ENCODE results near the gene CPEB4. TPM values are rescaled to one million over a fixed set of nuclear protein-coding genes. Genes with fewer than 3 reads are reported as not detected.

The CPEB4 gene
- total and polyA plus RNA-seq, 9 of the 15 experiments (the other 6 are each of a cell fraction or from before 2014, with no cell fraction given) = 7.4 to 21.3 (median 12.4) TPM

DNA sequence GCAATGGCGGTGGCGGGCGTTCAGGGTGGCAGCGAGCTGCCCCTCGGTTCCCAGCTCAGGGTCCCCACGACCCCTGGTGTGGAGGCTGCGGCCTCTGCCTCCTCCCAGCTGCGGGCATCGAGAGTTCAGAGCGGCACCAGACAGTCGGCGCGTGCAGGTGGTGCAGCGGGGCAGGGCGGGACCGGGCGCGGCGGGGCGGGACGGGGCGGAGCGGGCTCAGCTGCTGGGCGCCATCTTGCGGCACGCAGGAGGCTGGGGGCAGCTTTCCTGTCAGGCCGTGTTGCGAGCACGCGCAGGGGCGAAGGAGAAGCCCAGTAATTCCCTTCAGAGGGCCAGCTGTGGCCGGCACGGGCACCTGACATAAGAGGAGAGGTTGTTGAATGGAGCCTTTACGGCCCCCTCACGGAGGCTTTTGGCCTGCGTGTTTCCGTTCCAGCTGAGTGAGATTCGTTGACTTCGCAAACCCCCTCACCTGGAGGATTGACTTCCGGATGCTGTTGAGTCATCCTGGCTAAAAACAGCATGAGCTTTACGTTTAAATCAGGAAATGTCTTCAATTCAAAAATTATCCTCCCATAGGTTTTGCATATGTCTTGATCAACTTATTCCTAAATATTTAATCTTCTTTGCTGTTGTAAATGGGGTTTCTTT is 101.4 kb downstream of the CPEB4 start (continued):
- TF ChIP-seq, protein P1, sequence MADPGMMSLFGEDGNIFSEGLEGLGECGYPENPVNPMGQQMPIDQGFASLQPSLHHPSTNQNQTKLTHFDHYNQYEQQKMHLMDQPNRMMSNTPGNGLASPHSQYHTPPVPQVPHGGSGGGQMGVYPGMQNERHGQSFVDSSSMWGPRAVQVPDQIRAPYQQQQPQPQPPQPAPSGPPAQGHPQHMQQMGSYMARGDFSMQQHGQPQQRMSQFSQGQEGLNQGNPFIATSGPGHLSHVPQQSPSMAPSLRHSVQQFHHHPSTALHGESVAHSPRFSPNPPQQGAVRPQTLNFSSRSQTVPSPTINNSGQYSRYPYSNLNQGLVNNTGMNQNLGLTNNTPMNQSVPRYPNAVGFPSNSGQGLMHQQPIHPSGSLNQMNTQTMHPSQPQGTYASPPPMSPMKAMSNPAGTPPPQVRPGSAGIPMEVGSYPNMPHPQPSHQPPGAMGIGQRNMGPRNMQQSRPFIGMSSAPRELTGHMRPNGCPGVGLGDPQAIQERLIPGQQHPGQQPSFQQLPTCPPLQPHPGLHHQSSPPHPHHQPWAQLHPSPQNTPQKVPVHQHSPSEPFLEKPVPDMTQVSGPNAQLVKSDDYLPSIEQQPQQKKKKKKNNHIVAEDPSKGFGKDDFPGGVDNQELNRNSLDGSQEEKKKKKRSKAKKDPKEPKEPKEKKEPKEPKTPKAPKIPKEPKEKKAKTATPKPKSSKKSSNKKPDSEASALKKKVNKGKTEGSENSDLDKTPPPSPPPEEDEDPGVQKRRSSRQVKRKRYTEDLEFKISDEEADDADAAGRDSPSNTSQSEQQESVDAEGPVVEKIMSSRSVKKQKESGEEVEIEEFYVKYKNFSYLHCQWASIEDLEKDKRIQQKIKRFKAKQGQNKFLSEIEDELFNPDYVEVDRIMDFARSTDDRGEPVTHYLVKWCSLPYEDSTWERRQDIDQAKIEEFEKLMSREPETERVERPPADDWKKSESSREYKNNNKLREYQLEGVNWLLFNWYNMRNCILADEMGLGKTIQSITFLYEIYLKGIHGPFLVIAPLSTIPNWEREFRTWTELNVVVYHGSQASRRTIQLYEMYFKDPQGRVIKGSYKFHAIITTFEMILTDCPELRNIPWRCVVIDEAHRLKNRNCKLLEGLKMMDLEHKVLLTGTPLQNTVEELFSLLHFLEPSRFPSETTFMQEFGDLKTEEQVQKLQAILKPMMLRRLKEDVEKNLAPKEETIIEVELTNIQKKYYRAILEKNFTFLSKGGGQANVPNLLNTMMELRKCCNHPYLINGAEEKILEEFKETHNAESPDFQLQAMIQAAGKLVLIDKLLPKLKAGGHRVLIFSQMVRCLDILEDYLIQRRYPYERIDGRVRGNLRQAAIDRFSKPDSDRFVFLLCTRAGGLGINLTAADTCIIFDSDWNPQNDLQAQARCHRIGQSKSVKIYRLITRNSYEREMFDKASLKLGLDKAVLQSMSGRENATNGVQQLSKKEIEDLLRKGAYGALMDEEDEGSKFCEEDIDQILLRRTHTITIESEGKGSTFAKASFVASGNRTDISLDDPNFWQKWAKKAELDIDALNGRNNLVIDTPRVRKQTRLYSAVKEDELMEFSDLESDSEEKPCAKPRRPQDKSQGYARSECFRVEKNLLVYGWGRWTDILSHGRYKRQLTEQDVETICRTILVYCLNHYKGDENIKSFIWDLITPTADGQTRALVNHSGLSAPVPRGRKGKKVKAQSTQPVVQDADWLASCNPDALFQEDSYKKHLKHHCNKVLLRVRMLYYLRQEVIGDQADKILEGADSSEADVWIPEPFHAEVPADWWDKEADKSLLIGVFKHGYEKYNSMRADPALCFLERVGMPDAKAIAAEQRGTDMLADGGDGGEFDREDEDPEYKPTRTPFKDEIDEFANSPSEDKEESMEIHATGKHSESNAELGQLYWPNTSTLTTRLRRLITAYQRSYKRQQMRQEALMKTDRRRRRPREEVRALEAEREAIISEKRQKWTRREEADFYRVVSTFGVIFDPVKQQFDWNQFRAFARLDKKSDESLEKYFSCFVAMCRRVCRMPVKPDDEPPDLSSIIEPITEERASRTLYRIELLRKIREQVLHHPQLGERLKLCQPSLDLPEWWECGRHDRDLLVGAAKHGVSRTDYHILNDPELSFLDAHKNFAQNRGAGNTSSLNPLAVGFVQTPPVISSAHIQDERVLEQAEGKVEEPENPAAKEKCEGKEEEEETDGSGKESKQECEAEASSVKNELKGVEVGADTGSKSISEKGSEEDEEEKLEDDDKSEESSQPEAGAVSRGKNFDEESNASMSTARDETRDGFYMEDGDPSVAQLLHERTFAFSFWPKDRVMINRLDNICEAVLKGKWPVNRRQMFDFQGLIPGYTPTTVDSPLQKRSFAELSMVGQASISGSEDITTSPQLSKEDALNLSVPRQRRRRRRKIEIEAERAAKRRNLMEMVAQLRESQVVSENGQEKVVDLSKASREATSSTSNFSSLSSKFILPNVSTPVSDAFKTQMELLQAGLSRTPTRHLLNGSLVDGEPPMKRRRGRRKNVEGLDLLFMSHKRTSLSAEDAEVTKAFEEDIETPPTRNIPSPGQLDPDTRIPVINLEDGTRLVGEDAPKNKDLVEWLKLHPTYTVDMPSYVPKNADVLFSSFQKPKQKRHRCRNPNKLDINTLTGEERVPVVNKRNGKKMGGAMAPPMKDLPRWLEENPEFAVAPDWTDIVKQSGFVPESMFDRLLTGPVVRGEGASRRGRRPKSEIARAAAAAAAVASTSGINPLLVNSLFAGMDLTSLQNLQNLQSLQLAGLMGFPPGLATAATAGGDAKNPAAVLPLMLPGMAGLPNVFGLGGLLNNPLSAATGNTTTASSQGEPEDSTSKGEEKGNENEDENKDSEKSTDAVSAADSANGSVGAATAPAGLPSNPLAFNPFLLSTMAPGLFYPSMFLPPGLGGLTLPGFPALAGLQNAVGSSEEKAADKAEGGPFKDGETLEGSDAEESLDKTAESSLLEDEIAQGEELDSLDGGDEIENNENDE (IDR thresholded peaks at IDR 0.05; ENCODE audit: low read depth, low read length) = no peak
- TF ChIP-seq, protein P2, sequence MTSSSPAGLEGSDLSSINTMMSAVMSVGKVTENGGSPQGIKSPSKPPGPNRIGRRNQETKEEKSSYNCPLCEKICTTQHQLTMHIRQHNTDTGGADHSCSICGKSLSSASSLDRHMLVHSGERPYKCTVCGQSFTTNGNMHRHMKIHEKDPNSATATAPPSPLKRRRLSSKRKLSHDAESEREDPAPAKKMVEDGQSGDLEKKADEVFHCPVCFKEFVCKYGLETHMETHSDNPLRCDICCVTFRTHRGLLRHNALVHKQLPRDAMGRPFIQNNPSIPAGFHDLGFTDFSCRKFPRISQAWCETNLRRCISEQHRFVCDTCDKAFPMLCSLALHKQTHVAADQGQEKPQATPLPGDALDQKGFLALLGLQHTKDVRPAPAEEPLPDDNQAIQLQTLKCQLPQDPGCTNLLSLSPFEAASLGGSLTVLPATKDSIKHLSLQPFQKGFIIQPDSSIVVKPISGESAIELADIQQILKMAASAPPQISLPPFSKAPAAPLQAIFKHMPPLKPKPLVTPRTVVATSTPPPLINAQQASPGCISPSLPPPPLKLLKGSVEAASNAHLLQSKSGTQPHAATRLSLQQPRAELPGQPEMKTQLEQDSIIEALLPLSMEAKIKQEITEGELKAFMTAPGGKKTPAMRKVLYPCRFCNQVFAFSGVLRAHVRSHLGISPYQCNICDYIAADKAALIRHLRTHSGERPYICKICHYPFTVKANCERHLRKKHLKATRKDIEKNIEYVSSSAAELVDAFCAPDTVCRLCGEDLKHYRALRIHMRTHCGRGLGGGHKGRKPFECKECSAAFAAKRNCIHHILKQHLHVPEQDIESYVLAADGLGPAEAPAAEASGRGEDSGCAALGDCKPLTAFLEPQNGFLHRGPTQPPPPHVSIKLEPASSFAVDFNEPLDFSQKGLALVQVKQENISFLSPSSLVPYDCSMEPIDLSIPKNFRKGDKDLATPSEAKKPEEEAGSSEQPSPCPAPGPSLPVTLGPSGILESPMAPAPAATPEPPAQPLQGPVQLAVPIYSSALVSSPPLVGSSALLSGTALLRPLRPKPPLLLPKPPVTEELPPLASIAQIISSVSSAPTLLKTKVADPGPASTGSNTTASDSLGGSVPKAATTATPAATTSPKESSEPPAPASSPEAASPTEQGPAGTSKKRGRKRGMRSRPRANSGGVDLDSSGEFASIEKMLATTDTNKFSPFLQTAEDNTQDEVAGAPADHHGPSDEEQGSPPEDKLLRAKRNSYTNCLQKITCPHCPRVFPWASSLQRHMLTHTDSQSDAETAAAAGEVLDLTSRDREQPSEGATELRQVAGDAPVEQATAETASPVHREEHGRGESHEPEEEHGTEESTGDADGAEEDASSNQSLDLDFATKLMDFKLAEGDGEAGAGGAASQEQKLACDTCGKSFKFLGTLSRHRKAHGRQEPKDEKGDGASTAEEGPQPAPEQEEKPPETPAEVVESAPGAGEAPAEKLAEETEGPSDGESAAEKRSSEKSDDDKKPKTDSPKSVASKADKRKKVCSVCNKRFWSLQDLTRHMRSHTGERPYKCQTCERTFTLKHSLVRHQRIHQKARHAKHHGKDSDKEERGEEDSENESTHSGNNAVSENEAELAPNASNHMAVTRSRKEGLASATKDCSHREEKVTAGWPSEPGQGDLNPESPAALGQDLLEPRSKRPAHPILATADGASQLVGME (CRISPR knock-in tag; IDR thresholded peaks at IDR 0.05) = no peak
- no peak for TF ChIP-seq PHTF2 (CRISPR knock-in tag; IDR thresholded peaks at IDR 0.05)
- TF ChIP-seq, protein P3, sequence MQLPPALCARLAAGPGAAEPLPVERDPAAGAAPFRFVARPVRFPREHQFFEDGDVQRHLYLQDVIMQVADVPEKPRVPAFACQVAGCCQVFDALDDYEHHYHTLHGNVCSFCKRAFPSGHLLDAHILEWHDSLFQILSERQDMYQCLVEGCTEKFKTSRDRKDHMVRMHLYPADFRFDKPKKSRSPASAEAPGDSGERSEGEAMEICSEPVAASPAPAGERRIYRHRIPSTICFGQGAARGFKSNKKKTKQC (CRISPR knock-in tag; IDR thresholded peaks at IDR 0.05) = no peak
